H9 (cell line): ENCODE data around the gene ADGRL3. TPM values are rescaled to one million over a fixed set of nuclear protein-coding genes. Genes with fewer than 3 reads are reported as not detected.

Experiments used
- DNase-seq: peaks from one replicate; pipeline ENCODE4 v3.0.0-alpha.2; 2017
- H2AFZ ChIP-seq: one replicate; pipeline ENCODE4 v1.6.1; 2013; ENCODE audit warnings: mild to moderate bottlenecking, low read length, control low read depth, moderate library complexity
- H2AK5ac ChIP-seq: 2 replicates; pipeline ENCODE4 v1.6.1; 2013; ENCODE audit warnings: low read length, control low read depth, mixed read lengths; ENCODE audit not compliant: insufficient read length
- H2BK120ac ChIP-seq: one replicate; pipeline ENCODE4 v1.6.1; 2013; ENCODE audit warnings: low read depth, mild to moderate bottlenecking, low read length, control low read depth, inconsistent platforms; ENCODE audit not compliant: poor library complexity, severe bottlenecking
- H2BK12ac ChIP-seq: 2 replicates; pipeline ENCODE4 v1.6.1; 2013; ENCODE audit warnings: low read length, control low read depth, mixed read lengths, low read depth; ENCODE audit not compliant: insufficient read length
- H2BK15ac ChIP-seq: 2 replicates; pipeline ENCODE4 v1.6.1; 2013; ENCODE audit warnings: low read depth, low read length, control low read depth
- H2BK20ac ChIP-seq: one replicate; pipeline ENCODE4 v1.6.1; 2013; ENCODE audit warnings: low read depth, mild to moderate bottlenecking, low read length, control low read depth, inconsistent platforms; ENCODE audit not compliant: poor library complexity, severe bottlenecking
- H2BK5ac ChIP-seq: 2 replicates; pipeline ENCODE4 v1.6.1; 2013; ENCODE audit warnings: low read length, control low read depth, mixed read lengths; ENCODE audit not compliant: insufficient read length
- H3K14ac ChIP-seq: 2 replicates; pipeline ENCODE4 v1.6.1; 2013; ENCODE audit warnings: low read length, control low read depth; ENCODE audit not compliant: insufficient read depth
- H3K18ac ChIP-seq: 2 replicates; pipeline ENCODE4 v1.6.1; 2013; ENCODE audit warnings: low read depth, mild to moderate bottlenecking, mixed read lengths, low read length, control low read depth; ENCODE audit not compliant: insufficient read length
- H3K23ac ChIP-seq: 2 replicates; pipeline ENCODE4 v1.6.1; 2013; ENCODE audit warnings: low read length, control low read depth, mixed read lengths, low read depth; ENCODE audit not compliant: insufficient read length
- H3K23me2 ChIP-seq: 2 replicates; pipeline ENCODE4 v1.6.1; 2013; ENCODE audit warnings: low read depth, mild to moderate bottlenecking, mixed read lengths, low read length, control low read depth; ENCODE audit not compliant: insufficient read length, poor library complexity, severe bottlenecking
- H3K27ac ChIP-seq: 2 replicates; pipeline ENCODE4 v1.5.1; 2013; ENCODE audit warnings: low read length, control low read depth, mixed read lengths, low read depth; ENCODE audit not compliant: insufficient read length
- H3K27me3 ChIP-seq: 2 replicates; pipeline ENCODE4 v1.6.1; 2013; ENCODE audit warnings: low read length, control low read depth, inconsistent platforms; ENCODE audit not compliant: insufficient read depth
- H3K4ac ChIP-seq: 2 replicates; pipeline ENCODE4 v1.6.1; 2013; ENCODE audit warnings: low read depth, mild to moderate bottlenecking, control low read depth, inconsistent platforms, low read length, moderate library complexity
- H3K4me1 ChIP-seq: 2 replicates; pipeline ENCODE4 v1.6.1; 2013; ENCODE audit warnings: low read length, control low read depth, inconsistent platforms; ENCODE audit not compliant: insufficient read depth
- H3K4me2 ChIP-seq: 2 replicates; pipeline ENCODE4 v1.6.1; 2013; ENCODE audit warnings: low read length, control low read depth, mixed read lengths; ENCODE audit not compliant: insufficient read length, insufficient read depth
- H3K56ac ChIP-seq: 2 replicates; pipeline ENCODE4 v1.6.1; 2013; ENCODE audit warnings: low read depth, mild to moderate bottlenecking, mixed read lengths, low read length, control low read depth; ENCODE audit not compliant: insufficient read length
- H3K79me1 ChIP-seq: 2 replicates; pipeline ENCODE4 v1.6.1; 2013; ENCODE audit warnings: low read depth, mild to moderate bottlenecking, moderate library complexity, low read length, control low read depth, inconsistent platforms; ENCODE audit not compliant: insufficient read depth, poor library complexity, severe bottlenecking
- H3K79me2 ChIP-seq: 2 replicates; pipeline ENCODE4 v1.6.1; 2013; ENCODE audit warnings: low read length, control low read depth, inconsistent platforms; ENCODE audit not compliant: insufficient read depth
- H3K9ac ChIP-seq: 2 replicates; pipeline ENCODE4 v1.6.1; 2013; ENCODE audit warnings: low read length, control low read depth, mixed read lengths; ENCODE audit not compliant: insufficient read length; ENCODE audit errors: extremely low read depth
- H3K9me3 ChIP-seq: one replicate; pipeline ENCODE4 v1.6.1; 2013; ENCODE audit warnings: low read depth, low read length, inconsistent platforms; ENCODE audit not compliant: control insufficient read depth
- H3T11ph ChIP-seq: one replicate; pipeline ENCODE4 v1.6.1; 2013; ENCODE audit warnings: mild to moderate bottlenecking, low read length, control low read depth, inconsistent platforms
- H4K20me1 ChIP-seq: one replicate; pipeline ENCODE4 v1.6.1; 2013; ENCODE audit not compliant: control insufficient read depth, insufficient read length, insufficient read depth
- H4K5ac ChIP-seq: 2 replicates; pipeline ENCODE4 v1.6.1; 2013; ENCODE audit warnings: low read depth, mild to moderate bottlenecking, mixed read lengths, low read length, control low read depth; ENCODE audit not compliant: insufficient read length
- H4K8ac ChIP-seq: replicated peaks from 2 replicates; pipeline ENCODE4 v1.6.1; 2013; ENCODE audit warnings: low read length, control low read depth, mixed read lengths, low read depth; ENCODE audit not compliant: insufficient read length
- H4K91ac ChIP-seq: 2 replicates; pipeline ENCODE4 v1.6.1; 2013; ENCODE audit warnings: low read depth, mild to moderate bottlenecking, moderate library complexity, mixed read lengths, low read length, control low read depth; ENCODE audit not compliant: insufficient read length
- H3K27ac Mint-ChIP-seq, 3 experiments: 2 replicates in 2 of 3; 3 replicates in 1 of 3; pipeline ENCODE4 v1.8.0; 2020 to 2021; ENCODE audit warnings: mixed read lengths in 3 of 3, mild to moderate bottlenecking in 1 of 3, moderate library complexity in 1 of 3
- H3K27me3 Mint-ChIP-seq: 2 replicates; pipeline ENCODE4 v1.8.0; 2021; ENCODE audit warnings: low read depth, mild to moderate bottlenecking, moderate library complexity, mixed read lengths
- H3K36me3 Mint-ChIP-seq, 3 experiments: 2 replicates in 2 of 3; 3 replicates in 1 of 3; pipeline ENCODE4 v1.8.0; 2020 to 2021; ENCODE audit warnings: low read depth in 3 of 3, mixed read lengths in 3 of 3; ENCODE audit not compliant: insufficient read depth in 1 of 3
- H3K4me1 Mint-ChIP-seq, 2 experiments: 2 replicates each; pipeline ENCODE4 v1.8.0; 2020; ENCODE audit warnings: mixed read lengths in 2 of 2
- H3K4me3 Mint-ChIP-seq, 2 experiments: 2 replicates in 1 of 2; 3 replicates in 1 of 2; pipeline ENCODE4 v1.8.0; 2020 to 2021; ENCODE audit warnings: mild to moderate bottlenecking in 2 of 2, mixed read lengths in 2 of 2, moderate library complexity in 1 of 2
- H3K9me3 Mint-ChIP-seq, 2 experiments: 2 replicates in 1 of 2; 3 replicates in 1 of 2; pipeline ENCODE4 v1.8.0; 2020; ENCODE audit warnings: mild to moderate bottlenecking in 2 of 2, mixed read lengths in 2 of 2, moderate library complexity in 1 of 2
- WGBS: extraction: QIAGEN DNeasy Blood & Tissue Kit; methylation state at CpG from one replicate; pipeline ENCODE4 v1.1.7; 2013; ENCODE audit warnings: missing lambda C conversion rate, low lambda C conversion rate, mixed read lengths; ENCODE audit not compliant: insufficient read length; ENCODE audit errors: extremely low coverage; 5-methylcytosine and 5-hydroxymethylcytosine counted together
- total RNA-seq: library from RNA; stranded (reverse); gene quantifications from 2 replicates; pipeline ENCODE4 v1.2.1, GENCODE V29; 2021
- TF ChIP-seq, protein P1 (sequence below): fragments of 200-600 bp; sonication (generic); conservative IDR thresholded peaks from 3 replicates; pipeline ENCODE4 v1.8.0; 2021; ENCODE audit warnings: antibody characterized with exemption, mild to moderate bottlenecking

ADGRL3 gene
- total RNA-seq, 1 experiment from 2014 or later = 5.9 TPM

GRCh38 chr4:61312526-61312925, 112.4 kb downstream of the ADGRL3 start:
- WGBS = no CpG with 5 or more reads among the region's 1 CpG
- TF ChIP-seq, protein P1, sequence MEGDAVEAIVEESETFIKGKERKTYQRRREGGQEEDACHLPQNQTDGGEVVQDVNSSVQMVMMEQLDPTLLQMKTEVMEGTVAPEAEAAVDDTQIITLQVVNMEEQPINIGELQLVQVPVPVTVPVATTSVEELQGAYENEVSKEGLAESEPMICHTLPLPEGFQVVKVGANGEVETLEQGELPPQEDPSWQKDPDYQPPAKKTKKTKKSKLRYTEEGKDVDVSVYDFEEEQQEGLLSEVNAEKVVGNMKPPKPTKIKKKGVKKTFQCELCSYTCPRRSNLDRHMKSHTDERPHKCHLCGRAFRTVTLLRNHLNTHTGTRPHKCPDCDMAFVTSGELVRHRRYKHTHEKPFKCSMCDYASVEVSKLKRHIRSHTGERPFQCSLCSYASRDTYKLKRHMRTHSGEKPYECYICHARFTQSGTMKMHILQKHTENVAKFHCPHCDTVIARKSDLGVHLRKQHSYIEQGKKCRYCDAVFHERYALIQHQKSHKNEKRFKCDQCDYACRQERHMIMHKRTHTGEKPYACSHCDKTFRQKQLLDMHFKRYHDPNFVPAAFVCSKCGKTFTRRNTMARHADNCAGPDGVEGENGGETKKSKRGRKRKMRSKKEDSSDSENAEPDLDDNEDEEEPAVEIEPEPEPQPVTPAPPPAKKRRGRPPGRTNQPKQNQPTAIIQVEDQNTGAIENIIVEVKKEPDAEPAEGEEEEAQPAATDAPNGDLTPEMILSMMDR = no peak
- Histone ChIP-seq H3K27ac (no peak overlapping the region), H3K4me1 (no peaks in the 10 kb centered on the region), H3K79me1 (no peaks in the 10 kb centered on the region), H4K20me1 (no peaks in the 10 kb centered on the region), H3K4me2 (no peak overlapping the region), H4K5ac (no peak overlapping the region), H2AK5ac (no peak overlapping the region), H3K18ac (no peak overlapping the region), H3T11ph (no peak overlapping the region), H4K8ac (no peak overlapping the region), H2BK12ac (no peak overlapping the region), H3K9ac (no peak overlapping the region), H3K27me3 (no peaks in the 10 kb centered on the region), H2BK15ac (no peak overlapping the region), H3K56ac (no peak overlapping the region), H2AFZ (no peak overlapping the region), H2BK5ac (no peak overlapping the region), H3K9me3 (no peaks in the 10 kb centered on the region), H3K23me2 (no peaks in the 10 kb centered on the region), H2BK120ac (no peak overlapping the region), H2BK20ac (no peak overlapping the region), H3K4ac (no peak overlapping the region), H3K23ac (no peak overlapping the region), H3K14ac (no peak overlapping the region), H4K91ac (no peak overlapping the region), H3K79me2 (no peaks in the 10 kb centered on the region)
- no peaks in the 10 kb centered on the region; a peak in 2 of 7 replicates for H3K36me3 Mint-ChIP-seq
- no peaks in the 10 kb centered on the region; a peak in 1 of 5 replicates for H3K9me3 Mint-ChIP-seq
- DNase-seq = no peak
- H3K27me3 Mint-ChIP-seq = no peaks in the 10 kb centered on the region
- H3K4me1 Mint-ChIP-seq = 0 out of 4 replicates have a peak, but pooled peaks cover 0 to 6% of the 10 kb centered on the region in 2 experiments
- H3K27ac Mint-ChIP-seq = no peak overlapping the region
- H3K4me3 Mint-ChIP-seq = no peak overlapping the region
